COR-L47 (cell line): ENCODE measurements around the gene ARID1B.
"Not testable (repeated sequence)": the region's sequence is repeated elsewhere in the genome, so short reads cannot be mapped to it uniquely, and the experiment has no call there.

Source experiments
- DNase-seq: peaks from one replicate; lab custom pipeline; 2025; lab: John Stamatoyannopoulos, UW

ARID1B gene

DNA sequence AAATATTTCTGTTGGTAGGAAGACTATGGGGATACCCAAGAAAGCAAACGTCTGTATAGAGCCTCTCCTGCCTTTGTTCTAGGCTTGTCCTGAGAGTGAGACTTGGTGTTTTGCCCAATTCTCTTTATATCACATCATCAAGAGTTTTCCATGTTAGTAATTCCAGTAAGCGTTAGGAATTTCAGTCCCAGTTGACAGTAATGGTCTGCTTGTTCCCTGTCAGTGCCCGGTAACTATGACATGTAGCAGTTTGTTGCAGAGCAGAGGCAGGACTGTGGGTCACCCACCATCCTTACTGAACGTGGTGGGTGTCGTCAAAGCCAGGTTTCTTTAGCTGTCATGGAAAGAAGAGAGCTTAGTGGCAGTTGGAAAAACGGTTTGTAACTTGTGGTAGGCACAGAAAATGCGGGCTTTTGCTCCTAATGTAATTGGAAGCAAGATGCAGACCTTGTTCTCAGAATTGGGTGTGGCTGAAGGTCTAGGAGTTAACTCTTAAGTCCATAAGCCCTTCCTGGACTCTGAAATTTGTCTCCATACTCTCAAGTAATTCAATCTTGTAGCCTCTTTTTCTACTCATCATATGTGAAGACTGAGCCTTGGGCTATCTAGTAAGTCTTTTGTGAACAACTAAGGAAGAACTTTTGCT, 357.3 kb downstream of the ARID1B start:
- no peak for DNase-seq

DNA sequence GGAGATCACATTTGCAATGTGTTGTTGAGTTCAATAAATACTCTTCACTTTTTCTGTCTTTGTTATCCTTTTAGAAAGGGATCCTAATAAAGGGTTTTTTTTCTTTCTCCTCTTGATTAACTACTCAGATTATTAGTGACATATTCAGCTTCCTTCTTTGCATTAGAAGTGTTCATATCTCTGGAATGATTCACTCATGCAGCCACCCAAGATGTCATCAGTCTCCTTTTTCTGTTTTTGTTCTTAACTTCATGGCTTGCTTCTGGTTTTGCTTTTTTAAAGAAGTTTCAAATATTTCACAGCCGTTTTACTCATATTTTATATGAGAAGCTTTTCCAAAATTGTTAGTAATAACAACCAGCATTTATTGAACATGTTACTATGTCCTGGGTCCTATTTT, 358.5 kb downstream of the ARID1B start:
- DNase-seq, result no peak

DNA sequence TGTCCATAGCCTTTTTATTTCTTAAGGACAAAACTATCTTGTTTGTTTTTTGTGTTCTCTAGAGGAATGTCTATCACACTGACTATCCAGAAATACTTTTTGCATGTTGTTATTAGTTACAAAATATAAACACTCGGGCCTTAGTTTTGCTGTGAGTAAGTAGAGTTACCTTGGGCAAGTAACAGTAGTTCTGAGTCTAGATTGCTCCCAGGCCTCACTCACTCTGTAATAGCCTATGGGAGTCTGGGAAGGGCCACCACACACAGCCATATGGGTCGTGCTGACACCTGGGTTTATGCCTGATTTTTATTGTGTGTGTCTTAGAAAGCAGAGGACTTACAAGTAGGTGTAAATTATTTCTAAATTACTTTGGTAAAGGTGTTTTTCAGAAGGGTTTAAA, 360.3 kb downstream of the ARID1B start:
- DNase-seq, result no peak

DNA sequence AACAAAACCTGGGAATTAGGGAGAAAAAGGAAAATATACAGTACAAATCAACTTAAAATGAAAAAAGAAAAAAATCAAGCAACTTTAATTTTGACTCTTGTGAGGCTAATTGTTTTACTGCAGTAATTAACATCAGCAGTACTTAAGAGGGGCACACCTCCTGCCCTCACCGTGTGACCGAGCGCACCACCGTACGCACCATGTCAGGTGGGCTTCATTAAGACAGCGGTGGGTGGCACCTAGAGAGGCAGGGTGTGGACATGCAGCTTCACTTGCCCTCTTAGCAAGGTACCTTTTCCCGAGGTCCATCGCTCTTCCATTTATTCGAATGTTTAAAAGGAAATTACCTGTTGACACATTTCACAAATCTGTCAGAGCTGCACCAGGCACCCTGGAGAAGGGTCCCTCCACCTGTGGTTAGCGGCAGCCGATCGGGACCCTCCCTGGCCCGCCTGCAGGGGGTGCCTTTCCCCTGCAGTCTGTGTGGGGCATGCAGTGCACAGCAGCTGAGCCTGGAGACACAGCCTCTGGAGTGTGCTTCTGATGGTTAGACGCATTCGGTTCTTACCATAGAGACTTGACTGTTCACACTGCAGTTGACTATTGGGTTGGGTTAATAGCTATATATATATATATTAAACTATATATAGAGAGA, 362.0 kb downstream of the ARID1B start:
- no peak for DNase-seq

DNA sequence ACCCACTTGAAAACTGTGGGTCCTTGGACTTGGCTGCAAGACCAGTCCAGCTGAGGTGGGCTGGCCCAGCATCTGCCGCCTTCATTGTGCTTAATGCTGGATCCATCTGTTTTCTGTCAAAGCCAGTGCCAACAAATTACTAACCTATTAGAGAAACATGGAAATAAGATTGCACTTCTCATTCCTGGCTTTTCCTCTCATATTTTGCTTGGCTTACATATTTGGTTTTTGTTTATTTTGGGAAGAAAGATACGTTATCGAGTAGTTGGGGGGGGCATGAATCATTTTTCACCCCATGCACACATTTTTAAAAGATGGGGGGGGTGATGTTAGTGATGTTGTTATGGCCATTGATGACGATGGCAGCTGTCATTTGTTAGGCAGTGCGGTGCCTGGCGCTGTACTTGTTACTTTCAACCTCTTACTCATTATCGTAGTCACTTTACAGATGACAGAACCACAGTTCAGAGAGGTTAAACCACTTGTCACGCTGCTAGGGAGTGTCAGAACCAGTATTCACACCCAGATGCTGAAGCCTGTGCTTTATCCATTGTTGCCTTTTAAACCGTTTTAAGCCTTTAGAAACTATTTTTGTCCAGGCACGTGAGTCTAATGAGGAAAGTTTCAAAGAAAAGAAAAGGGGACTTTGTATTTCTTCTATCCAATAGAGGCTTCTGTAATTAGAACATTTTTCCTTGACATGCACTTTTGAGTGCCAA, 366.2 kb downstream of the ARID1B start:
- DNase-seq, result no peak

DNA sequence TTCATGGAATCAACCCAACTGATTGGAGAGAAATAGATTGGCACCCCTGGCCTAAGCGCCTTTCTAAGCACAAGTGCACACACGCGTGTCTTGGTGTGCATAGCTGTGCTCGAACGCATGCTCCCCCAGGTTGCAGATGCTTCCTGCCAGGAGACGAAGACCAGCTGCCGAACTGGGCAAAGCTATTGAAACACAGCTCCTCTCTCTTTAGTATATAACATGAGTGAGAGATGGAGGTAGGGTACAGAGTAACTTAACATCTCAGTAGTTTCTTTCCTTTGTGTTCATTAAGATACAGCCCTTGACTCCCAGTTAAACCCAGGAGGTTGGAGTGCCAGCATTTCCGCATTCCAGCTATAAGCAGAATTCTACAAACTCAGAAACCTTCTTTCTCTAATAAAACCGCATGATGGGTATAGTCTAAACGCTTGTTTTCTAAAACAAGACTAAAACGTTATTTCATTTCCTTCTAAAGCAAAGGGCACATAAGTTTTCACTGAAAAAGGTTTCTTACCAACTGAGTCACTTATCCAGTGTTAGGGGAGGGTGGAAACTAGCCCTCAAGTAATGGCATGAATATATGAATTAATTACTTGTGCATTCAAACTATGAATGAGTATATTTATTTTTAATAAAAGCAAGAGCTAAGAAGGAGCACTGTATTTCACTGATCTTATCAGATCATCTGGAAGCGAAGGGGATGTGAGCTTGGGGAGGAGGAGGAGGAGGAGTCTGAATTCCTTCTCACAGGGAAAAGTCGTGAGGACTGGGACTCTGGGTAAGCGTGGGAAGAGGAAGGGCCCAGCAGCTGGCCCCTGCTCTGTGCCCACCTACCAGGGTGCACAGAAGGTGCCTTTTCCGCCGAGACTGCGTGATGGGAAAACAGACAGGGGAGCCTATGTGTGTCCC, 367.0 kb downstream of the ARID1B start:
- no peak for DNase-seq

DNA sequence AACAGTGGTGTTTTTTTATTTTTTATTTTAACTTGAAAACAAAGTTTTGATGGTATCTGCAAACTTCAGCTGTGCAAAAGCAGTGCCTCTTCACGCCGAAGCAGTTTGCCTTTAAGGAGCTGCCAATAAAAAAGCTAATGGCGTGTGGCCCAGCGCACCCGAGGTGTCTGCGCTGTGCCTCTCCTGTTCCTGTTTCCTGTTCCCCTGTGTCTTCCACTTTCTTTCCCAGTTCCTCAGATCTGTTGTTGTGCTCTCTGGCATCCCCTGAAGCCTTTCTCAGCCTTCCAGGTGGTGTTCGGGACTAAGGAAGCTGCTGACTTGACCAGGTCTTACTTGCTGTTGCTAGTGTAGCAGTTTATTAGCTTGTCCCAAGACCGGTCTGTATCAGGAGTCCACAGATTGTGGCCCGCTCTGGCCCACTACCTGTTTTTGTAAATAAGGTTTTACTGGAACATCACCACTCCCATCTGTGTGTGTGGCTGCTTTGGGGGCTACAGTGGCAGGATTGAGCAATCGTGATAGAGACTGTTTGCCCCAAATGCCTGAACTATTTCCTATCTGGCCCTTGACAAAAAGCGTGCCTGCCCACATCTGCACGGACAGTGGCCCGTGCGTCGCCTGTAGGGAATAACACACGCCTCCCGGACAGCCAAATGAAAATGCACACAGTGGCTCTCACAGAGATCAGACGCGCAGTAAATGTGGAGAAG, 367.8 kb downstream of the ARID1B start:
- no peak for DNase-seq

DNA sequence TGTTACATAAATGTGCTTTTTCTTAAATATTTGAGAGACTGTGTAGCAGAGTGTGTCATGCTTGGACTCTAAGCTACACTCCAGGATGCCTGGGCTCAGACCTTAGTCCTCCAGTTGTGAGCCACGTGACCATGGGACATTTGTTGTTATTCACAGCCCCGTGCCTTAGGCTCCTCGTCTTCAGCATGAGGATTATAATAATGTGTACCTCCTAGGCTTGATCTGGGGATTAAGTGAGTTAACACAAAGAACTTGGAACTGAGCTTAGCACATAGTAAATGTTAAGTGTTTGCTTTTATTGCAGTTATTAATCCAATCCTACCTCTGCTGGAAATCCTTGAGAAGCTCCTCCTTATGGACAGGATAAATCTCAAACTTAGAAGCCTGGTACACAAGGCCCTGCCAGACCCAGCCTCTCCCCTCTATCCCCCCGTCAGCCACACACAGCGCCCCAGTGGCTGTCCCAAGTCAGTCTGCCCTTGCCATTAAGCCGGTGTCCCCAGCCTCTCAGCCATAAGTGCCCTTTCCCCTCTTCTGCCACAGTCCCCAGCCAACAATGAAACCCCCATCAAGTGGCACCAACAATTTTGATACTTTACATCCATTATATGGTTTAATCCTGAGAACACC, 368.6 kb downstream of the ARID1B start:
- no peak for DNase-seq

DNA sequence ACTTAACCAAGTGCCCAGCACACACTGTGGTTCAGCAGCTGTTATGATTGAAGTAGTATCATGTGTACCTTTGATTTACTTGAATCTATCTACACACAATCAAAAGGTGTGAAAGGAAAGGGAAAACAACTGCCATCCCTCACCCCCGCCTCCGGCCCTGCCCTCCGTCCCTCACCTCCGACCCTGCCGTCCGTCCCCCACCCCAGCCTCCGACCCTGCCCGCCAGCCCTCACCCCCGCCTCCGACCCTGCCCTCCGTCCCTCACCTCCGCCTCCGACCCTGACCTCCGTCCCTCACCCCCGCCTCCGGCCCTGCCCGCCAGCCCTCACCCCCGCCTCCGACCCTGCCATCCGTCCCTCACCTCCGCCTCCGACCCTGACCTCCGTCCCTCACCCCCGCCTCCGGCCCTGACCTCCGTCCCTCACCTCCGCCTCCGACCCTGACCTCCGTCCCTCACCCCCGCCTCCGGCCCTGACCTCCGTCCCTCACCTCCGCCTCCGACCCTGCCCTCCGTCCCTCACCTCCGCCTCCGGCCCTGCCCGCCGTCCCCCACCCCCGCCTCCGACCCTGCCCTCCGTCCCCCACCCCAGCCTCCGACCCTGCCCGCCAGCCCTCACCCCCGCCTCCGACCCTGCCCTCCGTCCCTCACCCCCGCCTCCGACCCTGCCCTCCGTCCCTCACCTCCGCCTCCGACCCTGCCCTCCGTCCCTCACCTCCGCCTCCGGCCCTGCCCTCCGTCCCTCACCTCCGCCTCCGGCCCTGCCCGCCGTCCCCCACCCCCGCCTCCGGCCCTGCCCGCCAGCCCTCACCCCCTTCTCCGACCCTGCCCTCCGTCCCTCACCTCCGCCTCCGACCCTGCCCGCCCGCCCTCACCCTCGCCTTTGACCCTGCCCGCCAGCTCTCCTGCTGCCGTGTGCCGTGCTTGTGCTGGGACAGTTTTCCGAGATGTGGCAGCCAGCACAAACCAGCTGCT, 370.2 kb downstream of the ARID1B start:
- DNase-seq, result not testable (repeated sequence)

DNA sequence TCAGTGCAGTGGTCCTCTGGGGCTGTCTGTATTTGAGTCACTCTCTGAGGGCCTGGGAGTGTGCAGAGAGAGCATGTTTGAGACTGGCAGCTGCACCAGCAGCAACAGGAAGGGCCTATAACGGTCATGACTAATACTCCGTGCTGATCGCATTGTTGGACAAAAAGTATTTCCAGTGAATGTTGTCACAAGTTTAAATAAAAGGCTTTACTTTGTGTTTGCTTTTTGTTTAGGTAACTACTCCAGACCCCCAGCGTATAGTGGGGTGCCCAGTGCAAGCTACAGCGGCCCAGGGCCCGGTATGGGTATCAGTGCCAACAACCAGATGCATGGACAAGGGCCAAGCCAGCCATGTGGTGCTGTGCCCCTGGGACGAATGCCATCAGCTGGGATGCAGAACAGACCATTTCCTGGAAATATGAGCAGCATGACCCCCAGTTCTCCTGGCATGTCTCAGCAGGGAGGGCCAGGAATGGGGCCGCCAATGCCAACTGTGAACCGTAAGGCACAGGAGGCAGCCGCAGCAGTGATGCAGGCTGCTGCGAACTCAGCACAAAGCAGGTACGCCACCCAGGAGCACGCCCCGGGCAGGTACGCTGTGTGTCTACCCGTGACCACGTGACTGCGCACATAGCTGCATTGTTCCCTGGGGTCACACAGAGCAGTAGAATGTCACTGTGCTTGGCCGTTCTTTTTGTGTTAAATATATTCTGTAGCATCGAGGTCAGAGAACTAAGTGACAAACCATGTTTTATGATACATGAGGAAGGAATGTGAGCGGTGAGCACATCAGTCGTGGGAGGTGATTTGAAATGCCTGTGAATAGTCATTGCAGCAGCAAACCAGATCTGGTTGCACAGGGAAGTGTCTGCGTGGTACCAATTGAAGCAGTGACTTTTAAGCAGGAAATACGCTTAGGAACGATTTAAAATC, 371.5 kb downstream of the ARID1B start:
- no peak for DNase-seq

DNA sequence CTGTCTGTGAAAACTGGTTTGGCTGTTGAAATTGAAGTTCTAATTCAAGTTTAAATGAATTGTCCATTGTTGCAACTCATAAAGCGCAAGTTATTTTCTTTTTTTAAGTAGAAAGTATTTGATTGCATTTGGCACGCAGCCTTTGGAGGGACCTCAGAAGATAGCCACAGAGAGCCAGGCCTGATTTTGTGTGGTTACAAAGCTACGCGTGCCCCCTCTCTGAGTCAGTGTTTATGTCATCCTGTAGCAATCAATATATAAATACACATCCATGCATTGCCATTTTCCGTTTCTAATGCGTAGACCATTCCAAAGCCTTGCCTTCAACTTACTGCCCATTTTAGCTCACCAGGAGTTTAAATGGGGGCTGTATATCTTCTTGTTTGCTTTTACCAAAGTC, 372.9 kb downstream of the ARID1B start:
- no peak for DNase-seq

DNA sequence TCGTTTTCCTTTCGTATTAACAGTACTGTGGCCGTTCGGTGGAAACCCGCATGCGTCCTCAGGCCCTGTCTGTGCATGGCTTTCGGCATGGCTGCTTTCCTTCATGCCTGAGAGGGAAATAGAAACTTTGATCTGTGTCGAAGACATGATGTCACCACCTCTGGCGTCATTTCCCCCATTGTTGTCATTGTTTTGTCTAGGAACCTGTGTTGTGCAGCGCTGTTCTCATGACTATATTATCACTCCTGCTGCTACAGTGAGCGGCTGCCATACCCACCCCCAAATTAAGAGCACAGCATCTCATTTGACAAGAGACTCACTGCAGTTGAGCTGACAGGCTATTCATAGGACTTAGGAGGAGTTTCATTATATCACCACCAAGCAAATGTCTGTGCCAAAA, 373.9 kb downstream of the ARID1B start:
- DNase-seq, result no peak

DNA sequence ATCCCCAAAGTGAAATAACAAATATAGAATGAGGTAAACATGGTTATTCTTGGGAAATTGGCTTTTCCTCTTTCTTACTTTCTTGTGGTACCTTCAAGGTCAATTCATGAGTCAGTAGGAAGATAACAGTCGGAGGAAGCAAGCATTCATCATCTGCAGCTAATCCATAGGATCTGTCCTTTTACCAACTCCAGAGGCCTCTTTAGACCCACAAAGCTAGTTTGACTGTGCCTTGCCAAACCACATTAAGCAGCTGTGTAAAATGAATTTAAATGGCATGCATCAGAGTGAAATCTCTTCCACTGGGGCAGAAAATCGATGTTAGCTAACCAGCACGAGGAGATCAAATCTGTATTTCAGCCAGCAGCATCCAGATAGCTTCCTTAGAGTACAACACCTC, 374.8 kb downstream of the ARID1B start:
- DNase-seq, result no peak

DNA sequence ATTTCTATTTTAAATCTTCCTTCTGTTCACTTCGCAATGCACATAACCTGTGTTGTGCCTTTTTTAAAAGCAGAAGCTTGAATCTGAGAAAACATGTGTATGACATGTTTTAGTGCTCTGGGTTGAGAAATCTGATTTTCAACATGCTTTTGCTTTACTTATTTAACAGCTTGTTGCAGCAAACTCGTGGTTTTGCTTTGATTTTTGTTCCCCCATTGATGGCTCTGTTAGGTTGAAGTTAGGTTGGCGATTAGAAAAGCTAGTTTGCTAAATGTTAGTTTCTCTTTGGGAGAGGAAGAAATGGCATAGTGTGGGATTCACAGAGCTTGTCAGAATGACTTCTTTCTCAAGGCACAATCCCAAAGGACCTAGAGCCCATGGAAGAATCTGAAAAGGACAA, 375.4 kb downstream of the ARID1B start:
- no peak for DNase-seq

DNA sequence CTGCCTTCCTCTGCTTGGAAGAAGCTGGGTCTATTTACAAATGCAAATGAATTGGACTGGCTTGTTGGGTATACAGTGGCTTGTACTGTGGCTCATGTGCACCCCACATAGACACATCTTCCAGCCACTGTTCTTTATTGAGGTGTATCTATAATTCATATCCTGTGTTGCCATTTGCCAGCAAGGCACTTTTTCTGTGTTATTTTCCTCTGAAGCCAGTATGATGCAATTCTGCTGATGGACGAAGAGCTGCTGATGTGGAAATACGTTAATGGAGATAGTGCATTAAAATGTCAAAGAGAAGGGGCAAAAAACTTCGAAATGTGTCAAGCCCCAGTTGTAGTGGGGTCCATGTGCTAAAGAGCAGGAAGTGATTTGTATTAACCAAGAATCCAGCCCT, 378.6 kb downstream of the ARID1B start:
- DNase-seq, result no peak

DNA sequence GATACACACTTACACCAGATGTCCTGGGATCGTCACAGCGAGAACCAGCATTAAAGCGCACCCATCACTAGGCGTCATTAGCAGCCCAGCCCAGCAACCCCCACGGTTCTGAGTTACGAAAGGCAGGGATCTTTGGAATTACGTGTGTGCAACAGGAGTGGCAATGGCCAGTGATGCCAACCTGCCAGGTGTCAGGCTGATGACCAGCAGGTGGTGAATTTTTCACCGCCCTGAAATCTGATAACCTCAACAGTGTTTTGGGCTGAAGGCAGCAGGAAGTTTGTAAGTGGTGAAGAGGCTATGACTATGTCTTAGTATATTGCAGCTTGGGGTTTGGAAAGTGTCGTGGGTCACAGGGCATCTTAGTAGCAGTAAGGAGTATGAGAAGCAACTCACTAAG, 380.1 kb downstream of the ARID1B start:
- peak; percentile 13 for DNase-seq

DNA sequence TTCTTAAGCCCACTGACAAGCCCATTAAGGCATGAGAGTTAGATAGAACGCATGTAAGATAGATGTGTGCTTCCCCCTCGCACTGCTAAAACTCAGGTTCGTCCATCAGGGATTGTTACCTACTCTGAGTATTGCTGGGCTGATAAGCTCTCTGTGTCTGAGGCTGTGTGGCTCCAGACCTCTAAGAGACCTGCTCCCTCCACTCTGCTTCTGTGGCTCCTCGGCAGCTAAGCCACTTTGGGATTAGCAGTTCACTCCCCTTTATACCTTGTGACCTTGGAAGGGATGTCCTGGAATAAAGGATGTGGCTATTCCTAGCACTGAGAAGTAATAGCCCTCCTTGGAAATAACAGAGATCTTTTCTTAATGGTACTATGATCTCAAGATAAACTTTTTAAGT, 381.3 kb downstream of the ARID1B start:
- DNase-seq, result no peak

DNA sequence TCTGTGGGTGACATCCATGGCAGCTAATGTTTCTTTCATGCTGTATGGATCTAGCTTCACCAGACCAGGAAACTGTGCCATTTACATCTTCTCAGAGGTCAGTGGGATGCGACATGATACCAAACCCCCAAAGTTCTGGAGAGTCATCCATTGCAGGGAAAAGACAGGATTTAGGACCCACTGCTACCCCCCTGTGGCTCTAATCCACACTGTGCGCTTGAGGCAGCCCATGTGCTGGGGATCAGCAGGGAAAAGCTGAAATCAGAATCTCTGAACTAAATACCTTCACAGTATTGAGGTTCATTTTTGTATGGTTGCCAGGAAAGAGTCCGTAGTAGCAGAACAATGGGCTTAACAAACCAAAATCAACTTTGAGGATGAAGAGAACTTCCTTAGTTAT, 381.7 kb downstream of the ARID1B start:
- no peak for DNase-seq

DNA sequence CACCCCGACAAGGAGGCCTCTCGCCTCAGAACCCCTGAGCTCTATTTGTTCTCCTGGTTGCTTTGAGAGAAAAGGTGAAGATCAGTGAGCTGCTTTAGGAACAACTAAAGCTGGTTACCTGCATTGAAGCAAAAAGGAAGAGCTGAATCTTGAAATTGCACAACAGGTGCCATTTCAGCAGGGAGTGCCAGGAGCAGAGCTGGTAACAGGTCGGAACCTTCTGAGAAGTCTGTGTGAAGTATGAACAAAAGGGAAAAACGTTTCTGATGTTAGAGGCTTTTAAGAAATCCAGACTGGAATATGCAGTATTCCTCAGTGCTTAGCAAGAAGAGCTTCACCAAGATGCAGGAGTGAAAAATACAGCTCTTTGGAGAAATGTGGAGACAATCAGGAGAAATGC, 382.2 kb downstream of the ARID1B start:
- DNase-seq, result no peak
